ENCODE measurements around the gene RFC5. TPM values are rescaled to one million over a fixed set of nuclear protein-coding genes. Genes with fewer than 3 reads are reported as not detected.

Gene RFC5
- total and polyA plus RNA-seq, 2 of the 8 experiments (the other 6 are each of a cell fraction or from before 2014, with no cell fraction given) = 34.4 to 40.6 TPM

GRCh38 chr12:118025168-118025567 is 8.7 kb downstream of the RFC5 start:
- Histone ChIP-seq H3K4me2 (ENCODE audit: insufficient read depth in 1 of 2, low read depth in 2 of 2, low read length in 2 of 2) (no peak overlapping the region), H3K56ac (replicated peaks; ENCODE audit: insufficient read length, low read depth, low read length) (no peak overlapping the region), H3K27me3 (replicated peaks in 1 of 4; ENCODE audit: control insufficient read depth in 3 of 4, extremely low read depth in 1 of 4, insufficient read depth in 3 of 4, low read length in 3 of 4) (no peaks in the 10 kb centered on the region), H2BK12ac (ENCODE audit: low read depth, low read length) (no peak overlapping the region), H3K23me2 (ENCODE audit: low read depth, low read length) (no peaks in the 10 kb centered on the region), H4K91ac (replicated peaks; ENCODE audit: insufficient read length, low read length) (no peak overlapping the region), H2AFZ (ENCODE audit: low read length) (no peak overlapping the region), H3K36me3 (ENCODE audit: control insufficient read depth in 2 of 4, insufficient read depth in 4 of 4, low read length in 3 of 4) (peaks cover 17 to 75% (median 61%) of the 10 kb centered on the region in 4 experiments), H3K27ac (ENCODE audit: low read depth, low read length) (no peak overlapping the region), H4K8ac (ENCODE audit: extremely low read depth, insufficient read depth, low read length) (no peak overlapping the region), H2BK5ac (ENCODE audit: low read depth, low read length) (no peak overlapping the region), H3K79me1 (ENCODE audit: low read depth, low read length) (no peaks in the 10 kb centered on the region; the same call in 1 of the 2 replicates), H3K18ac (ENCODE audit: extremely low read depth, low read length) (no peak overlapping the region), H3K4me3 (ENCODE audit: extremely low read depth in 1 of 4, insufficient read depth in 2 of 4, low read depth in 3 of 4, low read length in 4 of 4) (no peak overlapping the region), H4K5ac (ENCODE audit: insufficient read length, low read depth, low read length) (no peak overlapping the region), H3K9ac (replicated peaks in 1 of 4; ENCODE audit: extremely low read depth in 1 of 4, low read depth in 3 of 4, low read length in 3 of 4) (no peak overlapping the region), H3K4me1 (replicated peaks in 1 of 4; ENCODE audit: control insufficient read depth in 3 of 4, insufficient read depth in 4 of 4, low read length in 3 of 4) (no peaks in the 10 kb centered on the region), H2BK120ac (replicated peaks; ENCODE audit: low read depth, low read length) (no peak overlapping the region), H2BK15ac (ENCODE audit: low read length) (no peak overlapping the region), H3K79me2 (ENCODE audit: control insufficient read depth in 1 of 2, insufficient read depth in 2 of 2, low read length in 2 of 2) (no peaks in the 10 kb centered on the region), H2AK5ac (ENCODE audit: low read depth, low read length) (no peak overlapping the region), H3K4ac (replicated peaks; ENCODE audit: insufficient read length, low read depth, low read length) (no peak overlapping the region), H3K14ac (ENCODE audit: insufficient read length) (no peak overlapping the region), H3K23ac (ENCODE audit: insufficient read length) (no peak overlapping the region), H3K9me3 (ENCODE audit: insufficient read depth in 2 of 2, low read depth in 1 of 2, low read length in 1 of 2) (no peaks in the 10 kb centered on the region), H2BK20ac (ENCODE audit: low read length) (no peak overlapping the region), H4K20me1 (replicated peaks in 1 of 2; ENCODE audit: control insufficient read depth in 1 of 2, insufficient read depth in 2 of 2, low read length in 2 of 2) (peaks cover 3 to 6% of the 10 kb centered on the region in 2 experiments)
- FAIRE-seq (no peak), DNase-seq (ENCODE audit: low read depth in 1 of 2, low spot score in 2 of 2) (no peak)
- 77% methylated on average over 4 of the region's 4 CpGs; no CpG with 5 or more reads in 1 of the 2 experiments for WGBS, 2 experiments (ENCODE audit: extremely low coverage in 1 of 2, insufficient coverage in 1 of 2, insufficient read length in 1 of 2, insufficient replicate concordance in 2 of 2, low coverage in 1 of 2, low lambda C conversion rate in 2 of 2, missing lambda C conversion rate in 1 of 2)
- CTCF ChIA-PET (ENCODE audit: partially characterized antibody) = interaction anchor here (0.9 to 1.4 kb wide), 2 partner anchors 11 to 168 kb away, joined by 3 read pairs; no protein-coding TSS in a partner anchor
- POLR2A ChIA-PET (ENCODE audit: partially characterized antibody) = no interaction called here
- TF ChIP-seq HDAC2 (IDR thresholded peaks at IDR 0.05; ENCODE audit: borderline replicate concordance in 1 of 2, low read depth in 2 of 2, low read length in 2 of 2) (no peak), RAD21 (IDR thresholded peaks at IDR 0.05 in 1 of 2, conservative IDR thresholded peaks at IDR 0.05 in 1 of 2; ENCODE audit: low read depth in 2 of 2, low read length in 2 of 2) (no peak), HDAC6 (IDR thresholded peaks at IDR 0.05; ENCODE audit: low read depth, low read length) (no peak), RFX5 (IDR thresholded peaks at IDR 0.05; ENCODE audit: borderline replicate concordance, low read depth, low read length) (no peak), POLR2AphosphoS5 (IDR thresholded peaks at IDR 0.05; ENCODE audit: low read depth, low read length) (no peak), EP300 (IDR thresholded peaks at IDR 0.05; ENCODE audit: borderline replicate concordance in 1 of 2, low read depth in 2 of 2, low read length in 2 of 2) (no peak), YY1 (IDR thresholded peaks at IDR 0.05; ENCODE audit: low read depth, low read length) (no peak)
